HEK293 (cell line): ENCODE measurements around the gene HBP1.

Source experiments
- KLF1 ChIP-seq: fragments of 450-650 bp; formaldehyde crosslinking; IDR thresholded peaks from 2 replicates; pipeline ENCODE4 v1.5.1; 2016; ENCODE audit warnings: missing biosample characterization, missing genetic modification characterization
- YY1 ChIP-seq: fragments of 450-650 bp; formaldehyde crosslinking; IDR thresholded peaks from 2 replicates; pipeline ENCODE4 v1.5.1; 2018; ENCODE audit warnings: missing biosample characterization, missing genetic modification characterization
- ZEB2 ChIP-seq: fragments of 450-650 bp; formaldehyde crosslinking; IDR thresholded peaks from 2 replicates; pipeline ENCODE4 v1.5.1; 2016; ENCODE audit warnings: missing biosample characterization, missing genetic modification characterization
- ZNF114 ChIP-seq: fragments of 450-650 bp; formaldehyde crosslinking; IDR thresholded peaks from 2 replicates; pipeline ENCODE4 v1.5.0; 2017; ENCODE audit warnings: missing biosample characterization, missing genetic modification characterization
- ZNF132 ChIP-seq: fragments of 450-650 bp; formaldehyde crosslinking; IDR thresholded peaks from 2 replicates; pipeline ENCODE4 v1.5.1; 2017; ENCODE audit warnings: missing biosample characterization, missing genetic modification characterization, borderline replicate concordance
- ZNF16 ChIP-seq: fragments of 450-650 bp; formaldehyde crosslinking; IDR thresholded peaks from 2 replicates; pipeline ENCODE4 v1.5.1; 2016; ENCODE audit warnings: low read depth, missing biosample characterization, missing genetic modification characterization
- ZNF274 ChIP-seq, 2 experiments: fragments of 200-500 bp in 1 of 2; fragments of 450-650 bp in 1 of 2; sonication (Bioruptor generic) in 1 of 2; formaldehyde crosslinking in 1 of 2; IDR thresholded peaks; 2 replicates each; pipeline versions ENCODE4 v1.5.1 to v1.6.1; 2014 to 2016; ENCODE audit warnings: borderline replicate concordance in 1 of 2, inconsistent platforms in 1 of 2, low read length in 1 of 2, missing biosample characterization in 1 of 2, missing genetic modification characterization in 1 of 2
- ZNF514 ChIP-seq: fragments of 450-650 bp; formaldehyde crosslinking; IDR thresholded peaks from 2 replicates; pipeline ENCODE4 v1.5.1; 2016; ENCODE audit warnings: missing biosample characterization, missing genetic modification characterization
- TF ChIP-seq, protein P1 (sequence below): fragments of 450-650 bp; formaldehyde crosslinking; optimal IDR thresholded peaks from 2 replicates; pipeline ENCODE3; 2016; ENCODE audit warnings: missing biosample characterization, mild to moderate bottlenecking, missing genetic modification characterization
- TF ChIP-seq, protein P2 (sequence below): fragments of 450-650 bp; formaldehyde crosslinking; IDR thresholded peaks from 2 replicates; pipeline ENCODE4 v1.5.1; 2016; ENCODE audit warnings: missing biosample characterization, missing genetic modification characterization
- TF ChIP-seq, protein P3 (sequence below): fragments of 450-650 bp; formaldehyde crosslinking; IDR thresholded peaks from 2 replicates; pipeline ENCODE4 v1.5.1; 2017; ENCODE audit warnings: missing biosample characterization, missing genetic modification characterization
- TF ChIP-seq, protein P4 (sequence below): fragments of 450-650 bp; formaldehyde crosslinking; IDR thresholded peaks from 2 replicates; pipeline ENCODE4 v1.5.1; 2016; ENCODE audit warnings: missing biosample characterization, missing genetic modification characterization

DNA sequence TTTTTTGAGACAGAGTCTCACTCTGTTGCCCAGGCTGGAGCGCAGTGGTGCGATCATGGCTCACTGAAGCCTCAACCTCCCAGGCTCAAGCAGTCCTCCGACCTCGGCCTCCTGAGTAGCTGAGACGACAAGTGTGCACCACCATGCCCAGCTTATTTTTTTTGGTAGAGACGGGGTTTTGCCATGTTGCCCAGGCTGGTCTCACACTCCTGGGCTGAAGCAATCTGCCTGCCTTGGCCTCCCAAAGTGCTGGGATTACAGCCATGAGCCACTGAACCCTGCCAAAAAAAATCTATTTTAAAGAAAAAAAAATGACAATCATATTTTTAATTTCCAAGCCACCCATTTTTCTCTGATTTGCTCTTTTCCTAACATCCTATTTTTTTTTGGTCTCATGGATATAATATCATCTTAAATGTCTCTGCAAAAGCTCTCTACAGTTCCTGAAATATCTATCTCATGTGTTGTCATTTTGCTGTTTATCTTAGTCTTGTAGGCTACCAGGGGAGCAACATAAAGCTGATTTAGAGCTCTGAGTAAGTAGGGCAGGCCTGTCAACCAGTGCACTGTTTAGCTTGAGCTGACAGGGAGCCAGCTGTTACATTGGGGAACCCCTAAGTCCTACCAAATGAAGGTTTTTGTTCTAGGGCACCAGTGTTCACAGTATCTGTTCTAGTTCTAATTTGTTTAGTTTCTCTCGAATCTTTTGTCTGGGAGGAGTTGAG, 29.9 kb upstream of the HBP1 start:
- TF ChIP-seq ZNF274 (IDR thresholded peaks at IDR 0.05; ENCODE audit: low read length) (no peak), ZNF274 (tag by site-specific recombination; IDR thresholded peaks at IDR 0.05; ENCODE audit: borderline replicate concordance) (no peak), ZNF114 (tag by site-specific recombination) (no peak), KLF1 (no peak), ZNF514 (tag by site-specific recombination) (no peak), ZNF132 (tag by site-specific recombination) (no peak), YY1 (tag by site-specific recombination) (no peak), ZNF16 (tag by site-specific recombination) (no peak), ZEB2 (no peak)
- TF ChIP-seq, protein P1, sequence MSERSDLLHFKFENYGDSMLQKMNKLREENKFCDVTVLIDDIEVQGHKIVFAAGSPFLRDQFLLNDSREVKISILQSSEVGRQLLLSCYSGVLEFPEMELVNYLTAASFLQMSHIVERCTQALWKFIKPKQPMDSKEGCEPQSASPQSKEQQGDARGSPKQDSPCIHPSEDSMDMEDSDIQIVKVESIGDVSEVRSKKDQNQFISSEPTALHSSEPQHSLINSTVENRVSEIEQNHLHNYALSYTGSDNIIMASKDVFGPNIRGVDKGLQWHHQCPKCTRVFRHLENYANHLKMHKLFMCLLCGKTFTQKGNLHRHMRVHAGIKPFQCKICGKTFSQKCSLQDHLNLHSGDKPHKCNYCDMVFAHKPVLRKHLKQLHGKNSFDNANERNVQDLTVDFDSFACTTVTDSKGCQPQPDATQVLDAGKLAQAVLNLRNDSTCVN (tag by site-specific recombination) = no peak
- TF ChIP-seq, protein P2, sequence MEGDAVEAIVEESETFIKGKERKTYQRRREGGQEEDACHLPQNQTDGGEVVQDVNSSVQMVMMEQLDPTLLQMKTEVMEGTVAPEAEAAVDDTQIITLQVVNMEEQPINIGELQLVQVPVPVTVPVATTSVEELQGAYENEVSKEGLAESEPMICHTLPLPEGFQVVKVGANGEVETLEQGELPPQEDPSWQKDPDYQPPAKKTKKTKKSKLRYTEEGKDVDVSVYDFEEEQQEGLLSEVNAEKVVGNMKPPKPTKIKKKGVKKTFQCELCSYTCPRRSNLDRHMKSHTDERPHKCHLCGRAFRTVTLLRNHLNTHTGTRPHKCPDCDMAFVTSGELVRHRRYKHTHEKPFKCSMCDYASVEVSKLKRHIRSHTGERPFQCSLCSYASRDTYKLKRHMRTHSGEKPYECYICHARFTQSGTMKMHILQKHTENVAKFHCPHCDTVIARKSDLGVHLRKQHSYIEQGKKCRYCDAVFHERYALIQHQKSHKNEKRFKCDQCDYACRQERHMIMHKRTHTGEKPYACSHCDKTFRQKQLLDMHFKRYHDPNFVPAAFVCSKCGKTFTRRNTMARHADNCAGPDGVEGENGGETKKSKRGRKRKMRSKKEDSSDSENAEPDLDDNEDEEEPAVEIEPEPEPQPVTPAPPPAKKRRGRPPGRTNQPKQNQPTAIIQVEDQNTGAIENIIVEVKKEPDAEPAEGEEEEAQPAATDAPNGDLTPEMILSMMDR (tag by site-specific recombination) = no peak
- TF ChIP-seq, protein P3, sequence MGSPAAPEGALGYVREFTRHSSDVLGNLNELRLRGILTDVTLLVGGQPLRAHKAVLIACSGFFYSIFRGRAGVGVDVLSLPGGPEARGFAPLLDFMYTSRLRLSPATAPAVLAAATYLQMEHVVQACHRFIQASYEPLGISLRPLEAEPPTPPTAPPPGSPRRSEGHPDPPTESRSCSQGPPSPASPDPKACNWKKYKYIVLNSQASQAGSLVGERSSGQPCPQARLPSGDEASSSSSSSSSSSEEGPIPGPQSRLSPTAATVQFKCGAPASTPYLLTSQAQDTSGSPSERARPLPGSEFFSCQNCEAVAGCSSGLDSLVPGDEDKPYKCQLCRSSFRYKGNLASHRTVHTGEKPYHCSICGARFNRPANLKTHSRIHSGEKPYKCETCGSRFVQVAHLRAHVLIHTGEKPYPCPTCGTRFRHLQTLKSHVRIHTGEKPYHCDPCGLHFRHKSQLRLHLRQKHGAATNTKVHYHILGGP (tag by site-specific recombination) = no peak
- TF ChIP-seq, protein P4, sequence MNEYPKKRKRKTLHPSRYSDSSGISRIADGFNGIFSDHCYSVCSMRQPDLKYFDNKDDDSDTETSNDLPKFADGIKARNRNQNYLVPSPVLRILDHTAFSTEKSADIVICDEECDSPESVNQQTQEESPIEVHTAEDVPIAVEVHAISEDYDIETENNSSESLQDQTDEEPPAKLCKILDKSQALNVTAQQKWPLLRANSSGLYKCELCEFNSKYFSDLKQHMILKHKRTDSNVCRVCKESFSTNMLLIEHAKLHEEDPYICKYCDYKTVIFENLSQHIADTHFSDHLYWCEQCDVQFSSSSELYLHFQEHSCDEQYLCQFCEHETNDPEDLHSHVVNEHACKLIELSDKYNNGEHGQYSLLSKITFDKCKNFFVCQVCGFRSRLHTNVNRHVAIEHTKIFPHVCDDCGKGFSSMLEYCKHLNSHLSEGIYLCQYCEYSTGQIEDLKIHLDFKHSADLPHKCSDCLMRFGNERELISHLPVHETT (tag by site-specific recombination) = no peak
